GM18505 (cell line): ENCODE data around the gene KIAA1671.

ENCODE experiments used
- ATAC-seq: cut with Tn5 transposase; IDR thresholded peaks from one replicate; pipeline ENCODE4 v1.9.1; 2021; ENCODE audit not compliant: unreplicated experiment
- POLR2A ChIP-seq: IDR thresholded peaks from 4 replicates; pipeline ENCODE4 v1.6.1; 2011; ENCODE audit warnings: borderline replicate concordance; ENCODE audit not compliant: insufficient read depth, insufficient read length; ENCODE audit errors: extremely low read depth

The KIAA1671 gene

GRCh38 chr22:24942301-24942700 lies 10.2 kb upstream of the KIAA1671 start:
- TF ChIP-seq POLR2A = no peak
- ATAC-seq = no peak

DNA sequence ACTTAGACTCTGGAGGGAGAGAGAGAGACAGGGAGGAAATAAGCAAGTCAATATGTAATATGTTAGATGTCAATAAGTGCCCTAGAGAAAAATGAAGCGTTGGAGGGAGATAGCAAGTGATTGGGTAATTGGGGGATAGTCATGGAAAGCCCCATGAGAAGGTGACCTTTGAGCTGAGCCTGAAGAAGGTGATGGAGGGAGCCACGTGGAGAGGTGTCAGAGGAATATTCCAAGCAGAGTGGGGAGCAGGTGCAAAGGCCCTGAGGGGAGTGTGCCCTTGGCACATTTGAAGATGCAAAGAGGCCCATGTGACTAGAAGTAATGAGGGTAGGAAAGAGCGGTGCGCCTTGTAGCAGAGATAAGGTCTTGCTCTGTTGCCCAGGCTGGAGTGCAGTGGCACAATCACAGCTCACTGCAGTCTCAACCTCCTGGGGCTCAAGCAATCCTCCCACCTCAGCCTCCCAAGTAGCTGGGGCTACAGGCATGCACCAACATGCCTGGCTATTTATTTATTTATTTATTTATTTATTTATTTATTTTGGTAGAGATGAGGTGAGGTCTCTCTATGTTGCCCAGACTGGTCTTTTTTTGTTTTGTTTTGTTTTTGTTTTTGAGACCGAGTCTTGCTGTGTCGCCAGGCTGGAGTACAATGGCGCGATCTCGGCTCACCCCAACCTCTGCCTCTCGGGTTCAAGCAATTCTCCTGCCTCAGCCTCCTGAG lies 8.1 kb upstream of the KIAA1671 start:
- no peak for TF ChIP-seq POLR2A
- no peak for ATAC-seq

DNA sequence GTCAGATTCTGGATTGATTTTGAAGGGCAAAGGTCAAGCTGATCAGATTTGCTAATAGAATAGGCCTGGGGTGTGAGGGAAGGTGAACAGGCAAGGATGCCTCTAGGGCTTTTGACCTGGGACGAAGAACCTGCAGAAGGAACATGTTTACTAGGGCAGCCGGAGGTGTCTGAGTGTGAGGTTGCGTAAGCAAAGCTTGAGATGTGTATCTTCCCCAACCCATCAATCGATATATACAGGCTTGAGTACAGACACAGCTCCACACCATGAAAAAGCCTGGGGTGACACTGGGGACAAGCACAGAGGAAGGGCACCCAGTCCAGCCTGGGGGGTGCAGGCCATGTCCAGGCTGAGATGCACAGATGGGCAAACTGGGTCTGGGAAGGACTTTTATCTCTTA lies 7.1 kb upstream of the KIAA1671 start:
- no peak for ATAC-seq
- TF ChIP-seq POLR2A = no peak

GRCh38 chr22:24947383-24947782 lies 5.1 kb upstream of the KIAA1671 start:
- ATAC-seq = no peak
- TF ChIP-seq POLR2A = no peak

DNA sequence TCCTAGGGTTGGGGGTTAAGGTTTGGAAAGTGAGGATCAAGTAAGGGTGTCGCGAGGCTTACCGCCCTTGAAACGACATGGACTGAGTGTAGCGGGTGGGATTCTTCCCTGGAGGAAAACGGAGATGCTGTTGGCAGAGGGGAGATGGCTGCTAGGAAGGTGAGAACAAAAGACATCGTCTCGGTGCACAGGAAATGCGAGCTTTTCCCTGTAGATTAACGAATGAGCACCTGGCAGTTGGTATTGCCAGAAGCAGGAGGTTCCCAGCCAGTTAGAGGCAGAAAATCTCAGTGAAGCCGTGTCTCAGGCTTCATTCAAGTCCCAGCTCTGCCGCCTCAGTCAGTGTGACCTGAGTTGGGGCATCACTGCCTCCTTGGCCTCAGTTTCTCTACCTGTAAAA lies 4.6 kb upstream of the KIAA1671 start:
- TF ChIP-seq POLR2A = no peak
- no peak for ATAC-seq

DNA sequence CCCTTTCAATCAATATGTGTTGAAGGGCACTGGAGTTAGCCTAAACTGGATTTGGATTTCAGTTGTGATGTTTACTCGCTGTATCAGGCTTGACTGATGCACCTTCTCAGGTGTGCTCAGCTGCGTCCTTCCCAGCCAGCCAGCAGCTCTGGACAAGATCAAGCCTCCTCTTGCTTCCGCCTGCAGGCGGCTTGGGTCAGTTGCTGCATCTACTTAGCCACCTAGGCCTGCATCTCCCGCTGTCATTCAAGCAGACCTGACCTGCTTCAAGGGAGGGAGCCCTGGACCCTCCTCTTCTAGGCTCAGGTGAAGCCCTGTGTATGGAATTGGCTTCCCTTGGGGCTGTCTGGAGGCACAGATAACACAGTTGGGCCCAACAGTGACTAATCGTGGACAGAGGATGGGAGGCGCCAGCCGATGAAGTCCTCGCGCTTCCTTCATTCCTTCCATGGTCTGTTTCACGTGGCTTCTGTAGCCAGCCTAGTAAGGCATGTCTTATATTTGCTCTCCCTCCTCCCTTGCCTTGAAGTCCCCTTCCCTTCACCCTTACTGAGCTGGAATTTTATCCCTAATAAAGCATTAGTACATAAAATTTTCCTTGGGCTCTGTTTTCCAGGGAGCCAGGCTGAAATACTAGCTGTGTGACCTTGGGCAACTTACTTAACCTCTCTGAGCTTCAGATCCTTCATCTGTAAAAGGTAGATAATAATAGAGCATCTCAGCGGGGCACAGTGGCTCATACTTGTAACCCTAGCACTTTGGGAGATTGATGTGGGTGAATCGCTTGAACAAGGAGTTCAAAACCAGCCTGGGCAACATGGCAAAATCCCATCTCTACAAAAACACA lies 3.9 kb upstream of the KIAA1671 start:
- TF ChIP-seq POLR2A = no peak
- no peak for ATAC-seq

- ATAC-seq = no peak
- TF ChIP-seq POLR2A = no peak
Measured at GRCh38 chr22:24950272-24950902, 2.1 kb upstream of the KIAA1671 start.

DNA sequence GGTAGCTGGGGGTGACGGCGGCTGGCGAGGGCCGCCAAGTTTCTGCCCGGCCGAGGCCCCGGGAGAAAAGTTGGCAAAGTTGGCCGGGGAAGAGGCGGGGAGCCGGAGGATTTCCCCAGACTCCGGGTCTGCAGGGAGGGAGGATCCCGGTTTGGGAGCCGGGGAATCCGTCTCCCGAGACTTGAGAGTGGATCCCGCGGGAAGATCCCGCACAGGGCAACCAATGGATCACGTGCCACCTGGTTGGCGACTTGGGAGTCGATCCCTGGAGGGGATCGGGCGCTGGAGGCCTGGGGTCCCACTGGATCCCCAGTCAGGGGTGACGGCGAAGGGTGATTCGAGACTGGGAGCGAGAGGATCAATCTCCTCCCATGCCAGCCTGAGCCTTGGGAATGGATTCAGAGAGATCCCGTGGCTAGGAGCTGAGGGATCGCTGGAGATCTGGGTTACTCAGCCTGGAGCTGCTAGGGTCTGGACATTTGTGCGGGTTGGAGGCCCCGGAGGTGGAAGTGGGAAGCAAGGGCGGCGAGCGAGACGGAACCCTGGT lies 394 bp downstream of the KIAA1671 start:
- no peak for ATAC-seq
- no peak for TF ChIP-seq POLR2A

- no peak for ATAC-seq
- no peak for TF ChIP-seq POLR2A
Measured at GRCh38 chr22:24953384-24954113, 1.0 kb downstream of the KIAA1671 start.

GRCh38 chr22:24954114-24954463 lies 1.6 kb downstream of the KIAA1671 start:
- no peak for ATAC-seq
- TF ChIP-seq POLR2A = no peak

- ATAC-seq = no peak
- no peak for TF ChIP-seq POLR2A
Measured at GRCh38 chr22:24954856-24955255, 2.3 kb downstream of the KIAA1671 start.

DNA sequence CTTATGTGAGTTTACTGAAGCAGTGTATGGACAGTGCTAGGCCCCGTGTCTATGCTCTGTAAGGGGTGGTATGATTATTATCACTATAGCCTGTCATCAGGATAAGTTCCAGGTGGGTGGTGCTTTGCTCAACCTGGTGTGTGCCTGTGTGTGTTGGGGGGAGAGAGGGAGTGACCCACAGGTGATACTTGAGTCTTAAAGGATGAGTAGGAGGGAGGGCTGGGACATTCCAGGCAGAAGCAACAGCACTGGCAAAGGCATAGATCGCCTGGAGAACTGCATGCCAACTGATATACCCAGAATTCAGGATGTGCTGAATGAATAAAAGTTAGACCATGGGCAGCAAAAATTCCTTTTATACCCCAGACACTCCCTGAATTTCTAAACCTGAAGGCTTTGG lies 4.5 kb downstream of the KIAA1671 start:
- no peak for ATAC-seq
- no peak for TF ChIP-seq POLR2A
